GM23248 (cell line): Measurements from ENCODE around the gene SUN1. TPM values are rescaled to one million over a fixed set of nuclear protein-coding genes. Genes with fewer than 3 reads are reported as not detected.

Source experiments
- DNase-seq: peaks from one replicate; pipeline ENCODE4 v3.0.0-alpha.2; 2015
- H2AFZ ChIP-seq: fragments of 200-600 bp; sonication (generic); 2 replicates; pipeline ENCODE4 v1.6.1; 2016; ENCODE audit warnings: antibody characterized with exemption
- H3F3A ChIP-seq: fragments of 200-600 bp; sonication (generic); 2 replicates; pipeline ENCODE4 v1.6.1; 2016; ENCODE audit warnings: mild to moderate bottlenecking, antibody characterized with exemption, mixed run types; ENCODE audit not compliant: insufficient read depth
- H3K27ac ChIP-seq: fragments of 200-600 bp; sonication (generic); 2 replicates; pipeline ENCODE4 v1.5.1; 2016; ENCODE audit warnings: mild to moderate bottlenecking
- H3K27me3 ChIP-seq: fragments of 200-600 bp; sonication (generic); replicated peaks from 2 replicates; pipeline ENCODE4 v1.6.1; 2016; ENCODE audit warnings: mild to moderate bottlenecking; ENCODE audit not compliant: insufficient read depth
- H3K36me3 ChIP-seq: fragments of 200-600 bp; sonication (generic); 2 replicates; pipeline ENCODE4 v1.6.1; 2016; ENCODE audit warnings: low read depth, mild to moderate bottlenecking
- H3K4me1 ChIP-seq: fragments of 200-600 bp; sonication (generic); 2 replicates; pipeline ENCODE4 v1.6.1; 2016; ENCODE audit warnings: mild to moderate bottlenecking; ENCODE audit not compliant: insufficient read depth
- H3K4me2 ChIP-seq: fragments of 200-600 bp; sonication (generic); one replicate; pipeline ENCODE4 v1.6.1; 2016; ENCODE audit warnings: mild to moderate bottlenecking; ENCODE audit not compliant: unreplicated experiment
- H3K4me3 ChIP-seq: fragments of 200-600 bp; sonication (generic); 2 replicates; pipeline ENCODE4 v1.5.1; 2016; ENCODE audit warnings: mild to moderate bottlenecking
- H3K79me2 ChIP-seq: fragments of 200-600 bp; sonication (generic); 2 replicates; pipeline ENCODE4 v1.6.1; 2016; ENCODE audit warnings: mild to moderate bottlenecking; ENCODE audit not compliant: insufficient read depth
- H3K9ac ChIP-seq: fragments of 200-600 bp; sonication (generic); 2 replicates; pipeline ENCODE4 v1.6.1; 2016; ENCODE audit warnings: mild to moderate bottlenecking
- H3K9me2 ChIP-seq: fragments of 200-600 bp; sonication (generic); 2 replicates; pipeline ENCODE4 v1.6.1; 2016; ENCODE audit warnings: mixed run types, mild to moderate bottlenecking, moderate library complexity; ENCODE audit not compliant: insufficient read depth
- H3K9me3 ChIP-seq: fragments of 200-600 bp; sonication (generic); one replicate; pipeline ENCODE4 v1.6.1; 2017; ENCODE audit warnings: low read depth
- H4K20me1 ChIP-seq: fragments of 200-600 bp; sonication (generic); 2 replicates; pipeline ENCODE4 v1.6.0; 2016; ENCODE audit not compliant: insufficient read depth
- EZH2 ChIP-seq: fragments of 200-600 bp; sonication (generic); IDR thresholded peaks from 2 replicates; pipeline ENCODE4 v1.6.1; 2018; ENCODE audit warnings: antibody characterized with exemption, mild to moderate bottlenecking; ENCODE audit not compliant: insufficient read depth, poor library complexity, severe bottlenecking
- EZH2phosphoT487 ChIP-seq: fragments of 200-600 bp; sonication (generic); IDR thresholded peaks from 2 replicates; pipeline ENCODE4 v1.6.1; 2018; ENCODE audit warnings: antibody characterized with exemption, moderate library complexity, mild to moderate bottlenecking, low read depth; ENCODE audit not compliant: insufficient read depth
- WGBS, 2 experiments: methylation state at CpG; one replicate each; pipeline ENCODE4 v1.1.6; 2015 to 2017; ENCODE audit warnings: low lambda C conversion rate in 2 of 2, low coverage in 1 of 2; ENCODE audit errors: missing lambda C conversion rate in 2 of 2; 5-methylcytosine and 5-hydroxymethylcytosine counted together
- in situ Hi-C: fragments of 300-500 bp; cut with MboI; formaldehyde crosslinking; loops from 2 replicates; pipeline ENCODE4 v1.15.0; 2020
- polyA plus RNA-seq: library from polyadenylated mRNA; unstranded; fragments of >200 nt; fragmentation: Nextera tagmentation; extraction: Ambion mirVana; gene quantifications from 2 replicates; pipeline ENCODE4 v1.2.1, GENCODE V29; 2016
- total RNA-seq: library from RNA; depleted of rRNA; stranded (reverse); fragments of >200 nt; shearing (Covaris generic); gene quantifications from 2 replicates; pipeline ENCODE4 v1.2.3, GENCODE V29; 2014

The SUN1 gene
- total and polyA plus RNA-seq, 2 experiments from 2014 or later: 74.0 to 104 TPM

- no peaks in the 10 kb centered on the region for H3K27me3 ChIP-seq
- 94% methylated on average over 43 to 52 of the region's 52 CpGs for WGBS, 2 experiments
- H3K4me3 ChIP-seq: no peak overlapping the region
- H4K20me1 ChIP-seq: no peaks in the 10 kb centered on the region
- H3K9ac ChIP-seq: no peak overlapping the region
- H3F3A ChIP-seq: no peaks in the 10 kb centered on the region
- no peaks in the 10 kb centered on the region for H3K4me1 ChIP-seq
- no peaks in the 10 kb centered on the region for H3K9me2 ChIP-seq
- H3K36me3 ChIP-seq: no peaks in the 10 kb centered on the region; the same call in 1 of the 2 replicates
- no peak overlapping the region for H2AFZ ChIP-seq
- no peak for DNase-seq
- no peak for TF ChIP-seq EZH2
- no peak for TF ChIP-seq EZH2phosphoT487
- H3K4me2 ChIP-seq: no peak overlapping the region
- H3K9me3 ChIP-seq: no peaks in the 10 kb centered on the region
- H3K79me2 ChIP-seq: no peaks in the 10 kb centered on the region
- in situ Hi-C loops: no loop called here
- no peak overlapping the region for H3K27ac ChIP-seq
Observed at GRCh38 chr7:895451-896052, 63.3 kb downstream of the SUN1 start.

GRCh38 chr7:896346-897075 lies 64.2 kb downstream of the SUN1 start:
- no peaks in the 10 kb centered on the region for H3K9me2 ChIP-seq
- DNase-seq: no peak
- H3K4me3 ChIP-seq: no peak overlapping the region
- no peaks in the 10 kb centered on the region for H3K27me3 ChIP-seq
- WGBS, 2 experiments: 94 to 96% methylated on average over 42 of the region's 42 CpGs
- H3K79me2 ChIP-seq: no peaks in the 10 kb centered on the region
- no peak for TF ChIP-seq EZH2
- TF ChIP-seq EZH2phosphoT487: no peak
- no peaks in the 10 kb centered on the region; the same call in 1 of the 2 replicates for H3K36me3 ChIP-seq
- no peak overlapping the region for H3K9ac ChIP-seq
- H4K20me1 ChIP-seq: no peaks in the 10 kb centered on the region
- H3K4me1 ChIP-seq: no peaks in the 10 kb centered on the region
- H3K9me3 ChIP-seq: no peaks in the 10 kb centered on the region
- H3K27ac ChIP-seq: no peak overlapping the region
- no peak overlapping the region for H3K4me2 ChIP-seq
- no peak overlapping the region for H2AFZ ChIP-seq
- in situ Hi-C loops: no loop called here
- no peaks in the 10 kb centered on the region for H3F3A ChIP-seq

- H3K4me3 ChIP-seq: no peak overlapping the region
- WGBS, 2 experiments: 88 to 89% methylated on average over 14 of the region's 14 CpGs
- DNase-seq: no peak
- no peak overlapping the region for H2AFZ ChIP-seq
- H3K9ac ChIP-seq: no peak overlapping the region
- no peak overlapping the region for H3K27ac ChIP-seq
- H3K79me2 ChIP-seq: no peaks in the 10 kb centered on the region
- H3K9me2 ChIP-seq: no peaks in the 10 kb centered on the region
- H3K4me2 ChIP-seq: no peak overlapping the region
- H3K27me3 ChIP-seq: no peaks in the 10 kb centered on the region
- no peaks in the 10 kb centered on the region for H3F3A ChIP-seq
- H3K36me3 ChIP-seq: no peaks in the 10 kb centered on the region; the same call in 1 of the 2 replicates
- no peaks in the 10 kb centered on the region for H4K20me1 ChIP-seq
- TF ChIP-seq EZH2 (no peak), EZH2phosphoT487 (no peak)
- H3K9me3 ChIP-seq: no peaks in the 10 kb centered on the region
- H3K4me1 ChIP-seq: no peaks in the 10 kb centered on the region
- in situ Hi-C loops: no loop called here
Observed at GRCh38 chr7:897086-897485, 64.8 kb downstream of the SUN1 start.

GRCh38 chr7:897771-898376 lies 65.6 kb downstream of the SUN1 start:
- no peak for TF ChIP-seq EZH2phosphoT487
- TF ChIP-seq EZH2: no peak
- DNase-seq: no peak

More at GRCh38 chr7:897771-898376, 65.6 kb downstream of the SUN1 start:
- peaks cover 6% of the 10 kb centered on the region; the same call in 1 of the 2 replicates for H3K27me3 ChIP-seq
- no peaks in the 10 kb centered on the region for H4K20me1 ChIP-seq
- H3K9me3 ChIP-seq: no peaks in the 10 kb centered on the region
- H2AFZ ChIP-seq: no peak overlapping the region
- no peak overlapping the region for H3K4me3 ChIP-seq
- H3K4me2 ChIP-seq: no peak overlapping the region
- no peaks in the 10 kb centered on the region for H3F3A ChIP-seq
- no peaks in the 10 kb centered on the region for H3K4me1 ChIP-seq
- no peak overlapping the region for H3K9ac ChIP-seq
- no peaks in the 10 kb centered on the region; the same call in 1 of the 2 replicates for H3K36me3 ChIP-seq
- no peaks in the 10 kb centered on the region for H3K79me2 ChIP-seq
- in situ Hi-C loops: no loop called here
- H3K9me2 ChIP-seq: no peaks in the 10 kb centered on the region
- whole genome bisulfite sequencing, 2 experiments: 80 to 87% methylated on average over 27 of the region's 27 CpGs
- no peak overlapping the region for H3K27ac ChIP-seq
